SU-DHL-6 (cell line): Measurements from ENCODE around the gene ZNF346.

Experiments
- H2AFZ ChIP-seq: fragments of 200-600 bp; sonication (generic); 2 replicates; pipeline ENCODE4 v1.6.1; 2014; ENCODE audit warnings: low read depth, mild to moderate bottlenecking, moderate library complexity, mixed read lengths, antibody characterized with exemption, low read length; ENCODE audit not compliant: severe bottlenecking
- H3F3A ChIP-seq: fragments of 200-600 bp; shearing (Covaris generic); 2 replicates; pipeline ENCODE4 v1.6.0; 2016; ENCODE audit warnings: antibody characterized with exemption, mild to moderate bottlenecking; ENCODE audit not compliant: insufficient read depth
- H3K27ac ChIP-seq: fragments of 200-600 bp; sonication (generic); 2 replicates; pipeline ENCODE4 v1.5.1; 2016; ENCODE audit warnings: low read depth, mild to moderate bottlenecking, low read length, moderate library complexity, mixed read lengths
- H3K27me3 ChIP-seq: fragments of 200-600 bp; sonication (generic), shearing (Covaris generic); 2 replicates; pipeline ENCODE4 v1.6.0; 2014; ENCODE audit warnings: mild to moderate bottlenecking, low read length
- H3K36me3 ChIP-seq: fragments of 200-600 bp; sonication (generic); 2 replicates; pipeline ENCODE4 v1.6.1; 2014; ENCODE audit warnings: mild to moderate bottlenecking, low read length, mixed read lengths
- H3K4me2 ChIP-seq: fragments of 300-600, 200-600 bp; shearing (Covaris generic), sonication (generic); 2 replicates; pipeline ENCODE4 v1.6.0; 2014; ENCODE audit warnings: low read length, low read depth, mild to moderate bottlenecking; ENCODE audit not compliant: poor library complexity, severe bottlenecking
- H3K4me3 ChIP-seq: fragments of 200-600 bp; sonication (generic); 2 replicates; pipeline ENCODE4 v1.5.1; 2014; ENCODE audit warnings: antibody characterized with exemption, low read length, mild to moderate bottlenecking, mixed read lengths; ENCODE audit not compliant: insufficient read depth, poor library complexity, severe bottlenecking
- H3K79me2 ChIP-seq: fragments of 200-600 bp; sonication (generic); 2 replicates; pipeline ENCODE4 v1.6.1; 2014; ENCODE audit warnings: mild to moderate bottlenecking, low read length, moderate library complexity; ENCODE audit not compliant: insufficient read depth
- H3K9ac ChIP-seq: fragments of 200-600 bp; sonication (generic); 2 replicates; pipeline ENCODE4 v1.7.0; 2014; ENCODE audit warnings: mild to moderate bottlenecking, low read length
- H3K9me2 ChIP-seq: fragments of 200-600 bp; sonication (generic); replicated peaks from 2 replicates; pipeline ENCODE4 v1.6.1; 2014; ENCODE audit warnings: low read length; ENCODE audit not compliant: insufficient read depth
- H3K9me3 ChIP-seq: fragments of 200-600 bp; sonication (generic); 2 replicates; pipeline ENCODE4 v1.6.1; 2014; ENCODE audit warnings: low read length, mixed read lengths; ENCODE audit not compliant: insufficient read depth
- H4K20me1 ChIP-seq: fragments of 200-600 bp; sonication (generic); 2 replicates; pipeline ENCODE4 v1.6.1; 2014; ENCODE audit warnings: low read depth, mild to moderate bottlenecking, antibody characterized with exemption, low read length, moderate library complexity, mixed read lengths
- EZH2phosphoT487 ChIP-seq: fragments of 200-600 bp; sonication (generic), shearing (Covaris generic); conservative IDR thresholded peaks from 2 replicates; pipeline ENCODE4 v1.6.1; 2018; ENCODE audit warnings: mild to moderate bottlenecking, antibody characterized with exemption, low read length, moderate library complexity, mixed read lengths
- TF ChIP-seq, protein P1 (sequence below): fragments of 200-600 bp; sonication (generic); IDR thresholded peaks from one replicate; pipeline ENCODE4 v1.5.1; 2017; ENCODE audit warnings: antibody characterized with exemption, mild to moderate bottlenecking, low read length, moderate library complexity; ENCODE audit not compliant: insufficient read depth, poor library complexity, severe bottlenecking

ZNF346 gene

GRCh38 chr5:177008716-177009115 is 13.8 kb upstream of the ZNF346 start:
- Histone ChIP-seq H3K27ac (no peak overlapping the region), H3K9me3 (no peaks in the 10 kb centered on the region), H3K4me3 (no peak overlapping the region), H3K27me3 (no peaks in the 10 kb centered on the region), H3K79me2 (peaks cover 27% of the 10 kb centered on the region), H3K9me2 (no peaks in the 10 kb centered on the region), H2AFZ (no peak overlapping the region), H3F3A (peaks cover 23% of the 10 kb centered on the region), H3K4me2 (no peak overlapping the region), H4K20me1 (no peaks in the 10 kb centered on the region), H3K36me3 (no peaks in the 10 kb centered on the region), H3K9ac (no peak overlapping the region)
- TF ChIP-seq, protein P1, sequence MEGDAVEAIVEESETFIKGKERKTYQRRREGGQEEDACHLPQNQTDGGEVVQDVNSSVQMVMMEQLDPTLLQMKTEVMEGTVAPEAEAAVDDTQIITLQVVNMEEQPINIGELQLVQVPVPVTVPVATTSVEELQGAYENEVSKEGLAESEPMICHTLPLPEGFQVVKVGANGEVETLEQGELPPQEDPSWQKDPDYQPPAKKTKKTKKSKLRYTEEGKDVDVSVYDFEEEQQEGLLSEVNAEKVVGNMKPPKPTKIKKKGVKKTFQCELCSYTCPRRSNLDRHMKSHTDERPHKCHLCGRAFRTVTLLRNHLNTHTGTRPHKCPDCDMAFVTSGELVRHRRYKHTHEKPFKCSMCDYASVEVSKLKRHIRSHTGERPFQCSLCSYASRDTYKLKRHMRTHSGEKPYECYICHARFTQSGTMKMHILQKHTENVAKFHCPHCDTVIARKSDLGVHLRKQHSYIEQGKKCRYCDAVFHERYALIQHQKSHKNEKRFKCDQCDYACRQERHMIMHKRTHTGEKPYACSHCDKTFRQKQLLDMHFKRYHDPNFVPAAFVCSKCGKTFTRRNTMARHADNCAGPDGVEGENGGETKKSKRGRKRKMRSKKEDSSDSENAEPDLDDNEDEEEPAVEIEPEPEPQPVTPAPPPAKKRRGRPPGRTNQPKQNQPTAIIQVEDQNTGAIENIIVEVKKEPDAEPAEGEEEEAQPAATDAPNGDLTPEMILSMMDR, result no peak
- TF ChIP-seq EZH2phosphoT487, result no peak

DNA sequence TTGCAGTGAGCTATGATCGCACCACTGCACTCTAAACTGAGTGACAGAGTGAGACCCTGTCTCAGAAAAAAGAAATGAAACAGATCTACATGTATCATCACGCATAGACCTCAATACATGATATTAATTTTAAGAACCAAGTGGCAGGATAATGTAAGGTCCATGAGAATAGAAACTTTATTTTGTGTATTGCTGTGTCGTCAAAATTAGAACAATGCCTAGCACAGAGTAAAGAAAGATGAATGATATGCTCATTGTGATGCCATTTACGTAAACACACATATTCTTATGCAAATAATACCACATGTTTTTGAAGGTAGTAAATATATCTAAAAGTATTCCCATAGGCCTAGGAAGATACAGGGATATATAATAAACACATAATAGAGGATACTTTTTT is 12.3 kb upstream of the ZNF346 start:
- Histone ChIP-seq H4K20me1 (no peaks in the 10 kb centered on the region), H3K9me2 (no peaks in the 10 kb centered on the region), H3K27ac (no peak overlapping the region), H3K4me2 (no peak overlapping the region), H3K27me3 (no peaks in the 10 kb centered on the region), H3K4me3 (no peak overlapping the region), H3K9me3 (no peaks in the 10 kb centered on the region), H3K36me3 (no peaks in the 10 kb centered on the region), H3K9ac (no peak overlapping the region), H3K79me2 (peaks cover 13% of the 10 kb centered on the region), H3F3A (peaks cover 20% of the 10 kb centered on the region), H2AFZ (no peak overlapping the region)
- no peak for TF ChIP-seq EZH2phosphoT487
- TF ChIP-seq, protein P1, result no peak

DNA sequence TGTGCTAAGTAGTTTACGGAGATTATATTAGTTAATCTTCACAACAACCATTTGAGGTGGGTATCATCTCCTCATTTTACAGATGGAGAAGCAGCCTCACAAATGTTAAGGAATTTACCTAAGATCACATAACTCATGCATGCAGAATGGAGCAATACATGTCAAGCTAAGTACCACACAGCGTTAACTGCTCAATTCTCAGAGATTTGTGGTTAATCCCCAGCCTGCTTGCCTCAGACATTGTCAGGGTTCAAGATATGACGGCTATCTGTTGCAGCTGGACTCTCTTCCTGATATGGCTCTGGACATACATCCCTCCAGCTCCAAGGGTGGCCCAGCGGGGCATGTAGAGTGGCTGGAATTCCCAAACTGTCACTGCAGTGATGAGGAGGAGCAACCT is 7.3 kb upstream of the ZNF346 start:
- H3K9me2 ChIP-seq, result no peaks in the 10 kb centered on the region
- H3K79me2 ChIP-seq, result no peaks in the 10 kb centered on the region; the same call in 1 of the 2 replicates
- no peaks in the 10 kb centered on the region for H3K36me3 ChIP-seq
- H2AFZ ChIP-seq, result no peak overlapping the region
- no peak overlapping the region for H3K27ac ChIP-seq
- no peaks in the 10 kb centered on the region for H3F3A ChIP-seq
- TF ChIP-seq EZH2phosphoT487, result no peak
- TF ChIP-seq, protein P1, result no peak
- H3K9me3 ChIP-seq, result no peaks in the 10 kb centered on the region
- no peaks in the 10 kb centered on the region for H3K27me3 ChIP-seq
- H3K4me2 ChIP-seq, result no peak overlapping the region
- no peaks in the 10 kb centered on the region for H4K20me1 ChIP-seq
- no peak overlapping the region for H3K4me3 ChIP-seq
- no peak overlapping the region for H3K9ac ChIP-seq
